Neural progenitor cell (in vitro differentiated cells): ENCODE measurements around the gene PLXNA4. TPM values are rescaled to one million over a fixed set of nuclear protein-coding genes. Genes with fewer than 3 reads are reported as not detected.

Source experiments
- DNase-seq: peaks from one replicate; pipeline ENCODE4 v3.0.0-alpha.2; 2016; ENCODE audit warnings: low spot score
- H2AFZ ChIP-seq: fragments of 200-600 bp; sonication (generic); replicated peaks from 2 replicates; pipeline ENCODE4 v1.6.1; 2016; ENCODE audit warnings: antibody characterized with exemption
- H3F3A ChIP-seq: fragments of 200-600 bp; sonication (generic); 2 replicates; pipeline ENCODE4 v1.6.1; 2016; ENCODE audit warnings: antibody characterized with exemption, low read depth
- H3K27ac ChIP-seq: fragments of 200-600 bp; sonication (generic); 2 replicates; pipeline ENCODE4 v1.5.1; 2016; ENCODE audit warnings: mild to moderate bottlenecking
- H3K27me3 ChIP-seq: fragments of 200-600 bp; sonication (generic); 2 replicates; pipeline ENCODE4 v1.6.1; 2016; ENCODE audit warnings: mild to moderate bottlenecking, moderate library complexity
- H3K36me3 ChIP-seq: fragments of 200-600 bp; sonication (generic); 2 replicates; pipeline ENCODE4 v1.5.1; 2016
- H3K4me1 ChIP-seq: fragments of 200-600 bp; sonication (generic); 2 replicates; pipeline ENCODE4 v1.6.1; 2016; ENCODE audit warnings: mixed run types
- H3K4me2 ChIP-seq: fragments of 200-600 bp; sonication (generic); 2 replicates; pipeline ENCODE4 v1.6.1; 2016
- H3K4me3 ChIP-seq: fragments of 200-600 bp; sonication (generic); 2 replicates; pipeline ENCODE4 v1.5.1; 2016
- H3K79me2 ChIP-seq: fragments of 200-600 bp; sonication (generic); 2 replicates; pipeline ENCODE4 v1.6.1; 2016; ENCODE audit warnings: low read depth
- H3K9ac ChIP-seq: fragments of 200-600 bp; sonication (generic); 2 replicates; pipeline ENCODE4 v1.6.1; 2016
- H3K9me3 ChIP-seq: fragments of 200-600 bp; sonication (generic); 2 replicates; pipeline ENCODE4 v1.5.1; 2016; ENCODE audit warnings: low read depth
- H4K20me1 ChIP-seq: fragments of 200-600 bp; sonication (generic); 2 replicates; pipeline ENCODE4 v1.6.1; 2016; ENCODE audit warnings: low read depth
- H3K27ac Mint-ChIP-seq: 3 replicates; pipeline ENCODE4 v1.8.0; 2021; ENCODE audit warnings: mixed read lengths
- H3K27me3 Mint-ChIP-seq: 2 replicates; pipeline ENCODE4 v1.8.0; 2022; ENCODE audit warnings: low read depth, mild to moderate bottlenecking, inconsistent platforms, moderate library complexity, mixed read lengths; ENCODE audit not compliant: insufficient read depth
- H3K36me3 Mint-ChIP-seq: 3 replicates; pipeline ENCODE4 v1.8.0; 2021; ENCODE audit warnings: mixed read lengths
- H3K4me1 Mint-ChIP-seq: 3 replicates; pipeline ENCODE4 v1.8.0; 2021; ENCODE audit warnings: mixed read lengths
- H3K4me3 Mint-ChIP-seq: 3 replicates; pipeline ENCODE4 v1.8.0; 2021; ENCODE audit warnings: mild to moderate bottlenecking, moderate library complexity, mixed read lengths
- H3K9me3 Mint-ChIP-seq: 3 replicates; pipeline ENCODE4 v1.8.0; 2020; ENCODE audit warnings: mixed read lengths
- CTCF ChIP-seq: fragments of 200-600 bp; sonication (generic); IDR thresholded peaks from 2 replicates; pipeline ENCODE4 v1.5.1; 2017; ENCODE audit warnings: antibody characterized with exemption, mild to moderate bottlenecking
- EZH2 ChIP-seq: fragments of 200-600 bp; sonication (generic); IDR thresholded peaks from 2 replicates; pipeline ENCODE4 v1.6.1; 2017; ENCODE audit warnings: antibody characterized with exemption, mild to moderate bottlenecking, moderate library complexity
- EZH2phosphoT487 ChIP-seq: fragments of 200-600 bp; sonication (generic); IDR thresholded peaks from 2 replicates; pipeline ENCODE4 v1.6.1; 2017; ENCODE audit warnings: antibody characterized with exemption
- total RNA-seq: library from RNA; depleted of rRNA; stranded (reverse); fragments of >200 nt; gene quantifications from 2 replicates; pipeline ENCODE4 v1.2.3, GENCODE V29; 2015; ENCODE audit warnings: low replicate concordance

The PLXNA4 gene
- total RNA-seq, 1 donor from 2014 or later, result 0.49 TPM

- Histone ChIP-seq H3K79me2 (no peaks in the 10 kb centered on the region), H2AFZ (no peak overlapping the region), H3K4me1 (no peaks in the 10 kb centered on the region), H3K9me3 (no peaks in the 10 kb centered on the region), H3F3A (no peaks in the 10 kb centered on the region), H3K4me3 (no peak overlapping the region), H3K4me2 (no peak overlapping the region), H4K20me1 (no peaks in the 10 kb centered on the region), H3K36me3 (no peaks in the 10 kb centered on the region), H3K27me3 (no peaks in the 10 kb centered on the region), H3K9ac (no peak overlapping the region), H3K27ac (no peak overlapping the region)
- H3K27ac Mint-ChIP-seq, result no peak overlapping the region
- H3K4me3 Mint-ChIP-seq, result no peak overlapping the region
- DNase-seq, result no peak
- H3K27me3 Mint-ChIP-seq, result peaks cover 10% of the 10 kb centered on the region
- H3K4me1 Mint-ChIP-seq, result peaks cover 7% of the 10 kb centered on the region
- H3K36me3 Mint-ChIP-seq, result no peaks in the 10 kb centered on the region
- no peak for TF ChIP-seq EZH2phosphoT487
- TF ChIP-seq CTCF, result no peak
- TF ChIP-seq EZH2, result no peak
- no peaks in the 10 kb centered on the region for H3K9me3 Mint-ChIP-seq
These were observed 485.8 kb downstream of the PLXNA4 start for GRCh38 chr7:132090444-132090843.

GRCh38 chr7:132089356-132089755 is 486.9 kb downstream of the PLXNA4 start:
- Histone ChIP-seq H3F3A (no peaks in the 10 kb centered on the region), H4K20me1 (no peaks in the 10 kb centered on the region), H3K36me3 (no peaks in the 10 kb centered on the region), H3K27me3 (no peaks in the 10 kb centered on the region), H3K79me2 (no peaks in the 10 kb centered on the region), H2AFZ (no peak overlapping the region), H3K27ac (no peak overlapping the region), H3K9ac (no peak overlapping the region), H3K9me3 (no peaks in the 10 kb centered on the region), H3K4me2 (no peak overlapping the region), H3K4me1 (peaks cover 3% of the 10 kb centered on the region), H3K4me3 (no peak overlapping the region)
- no peaks in the 10 kb centered on the region for H3K9me3 Mint-ChIP-seq
- H3K36me3 Mint-ChIP-seq, result no peaks in the 10 kb centered on the region
- H3K4me3 Mint-ChIP-seq, result no peak overlapping the region
- H3K4me1 Mint-ChIP-seq, result peaks cover 11% of the 10 kb centered on the region
- TF ChIP-seq EZH2phosphoT487, result no peak
- TF ChIP-seq EZH2, result no peak
- no peak for TF ChIP-seq CTCF
- no peak for DNase-seq
- peaks cover 7% of the 10 kb centered on the region for H3K27me3 Mint-ChIP-seq
- no peak overlapping the region for H3K27ac Mint-ChIP-seq

GRCh38 chr7:132087421-132087820 is 488.8 kb downstream of the PLXNA4 start:
- H3K9ac ChIP-seq, result no peak overlapping the region
- no peak for TF ChIP-seq CTCF
- TF ChIP-seq EZH2, result no peak
- TF ChIP-seq EZH2phosphoT487, result no peak
- no peaks in the 10 kb centered on the region for H3F3A ChIP-seq
- no peak for DNase-seq
- no peaks in the 10 kb centered on the region for H3K36me3 ChIP-seq
- H3K4me2 ChIP-seq, result no peak overlapping the region
- no peaks in the 10 kb centered on the region for H3K79me2 ChIP-seq
- peaks cover 5% of the 10 kb centered on the region for H3K27me3 Mint-ChIP-seq
- peaks cover 31% of the 10 kb centered on the region for H3K4me1 Mint-ChIP-seq
- no peak overlapping the region for H3K27ac ChIP-seq
- no peak overlapping the region for H3K27ac Mint-ChIP-seq
- no peak overlapping the region for H3K4me3 ChIP-seq
- H3K4me1 ChIP-seq, result peaks cover 10% of the 10 kb centered on the region
- H3K36me3 Mint-ChIP-seq, result no peaks in the 10 kb centered on the region
- no peaks in the 10 kb centered on the region for H3K27me3 ChIP-seq
- H2AFZ ChIP-seq, result no peak overlapping the region
- H3K9me3 Mint-ChIP-seq, result no peaks in the 10 kb centered on the region
- no peaks in the 10 kb centered on the region for H3K9me3 ChIP-seq
- no peak overlapping the region for H3K4me3 Mint-ChIP-seq
- no peaks in the 10 kb centered on the region for H4K20me1 ChIP-seq
